Fibroblast of skin of left biceps (primary cell): Measurements from ENCODE around the gene HRG.

Experiments used
- DNase-seq, 2 experiments: peaks; one replicate each; pipeline ENCODE4 v3.0.0-alpha.2; 2013; ENCODE audit warnings: low read depth in 2 of 2

Gene HRG

DNA sequence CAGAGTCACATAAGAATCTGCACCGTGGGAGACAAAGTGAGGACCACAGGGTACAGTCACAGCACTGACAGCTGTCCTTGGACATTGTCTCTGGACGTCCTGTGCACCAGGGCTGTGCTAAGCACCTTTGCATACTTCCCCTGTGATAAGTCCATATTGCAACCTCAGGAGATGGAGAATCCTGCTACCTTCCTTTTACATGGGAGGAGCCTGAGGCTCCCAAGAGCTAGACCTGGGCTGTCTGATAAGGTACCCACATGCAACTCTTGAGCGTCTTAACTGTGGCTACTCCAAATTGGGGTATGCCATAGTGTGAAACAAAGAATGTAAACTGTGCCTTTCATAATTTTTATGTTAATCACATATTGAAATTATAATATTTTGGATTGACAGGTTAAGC lies 28.1 kb upstream of the HRG start:
- DNase-seq, result no peak

DNA sequence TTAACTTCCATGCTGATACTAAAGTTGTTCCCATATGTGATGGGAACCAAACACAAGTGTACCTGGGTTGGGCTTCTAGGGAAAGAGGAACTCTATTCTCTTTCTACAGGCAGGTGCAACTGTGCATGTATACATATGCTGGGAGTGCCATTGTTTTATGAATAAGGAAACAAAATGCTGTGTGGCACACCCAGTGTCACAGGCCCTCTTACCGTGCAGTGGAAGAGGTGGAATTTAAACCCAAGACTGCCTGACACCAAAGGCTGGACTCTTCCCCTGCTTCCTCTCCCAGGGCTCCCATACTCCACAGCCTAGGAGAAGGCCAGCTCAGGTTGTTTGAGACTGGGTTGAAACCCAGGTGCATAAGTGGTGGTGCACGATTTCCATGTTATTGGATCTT lies 27.6 kb upstream of the HRG start:
- DNase-seq, result no peak

DNA sequence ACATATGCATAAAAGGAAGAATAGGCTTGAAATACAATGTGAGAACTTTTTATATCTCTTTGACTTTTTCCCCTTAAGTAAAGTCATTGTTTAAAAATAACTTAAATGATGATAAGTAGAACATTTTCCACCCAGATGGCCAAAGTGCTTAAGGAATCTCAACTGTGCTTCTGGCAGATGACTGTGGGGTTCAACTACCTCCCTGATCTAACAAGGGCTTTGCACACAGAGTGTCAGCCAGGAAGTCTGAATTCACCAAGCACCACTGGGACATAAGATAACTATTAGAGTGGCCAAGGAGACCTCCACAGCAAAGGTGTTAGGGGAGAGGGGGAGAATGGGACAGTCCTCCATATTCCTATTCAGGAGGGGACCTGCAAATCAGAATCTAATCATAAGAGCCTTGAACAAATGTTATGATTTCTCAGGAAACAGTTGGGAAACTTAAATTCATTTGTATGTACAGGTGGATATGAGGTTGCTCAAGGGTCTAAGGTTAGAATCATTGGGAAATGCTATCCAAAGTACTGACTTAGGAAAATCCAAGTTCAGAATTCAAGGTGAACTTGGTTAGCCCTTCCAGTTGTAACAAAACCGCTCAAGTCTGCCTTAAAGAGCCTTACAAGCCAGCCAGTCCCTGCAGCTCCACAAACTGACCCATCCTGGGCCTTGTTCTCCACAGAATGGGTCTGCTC lies 25.9 kb upstream of the HRG start, which contains the start of gene FETUB:
FETUB (plus strand) TSS at position 622 of the 695 bp plus-strand sequence; CDS start at position 684, 62 bp downstream.
- no peak for DNase-seq

DNA sequence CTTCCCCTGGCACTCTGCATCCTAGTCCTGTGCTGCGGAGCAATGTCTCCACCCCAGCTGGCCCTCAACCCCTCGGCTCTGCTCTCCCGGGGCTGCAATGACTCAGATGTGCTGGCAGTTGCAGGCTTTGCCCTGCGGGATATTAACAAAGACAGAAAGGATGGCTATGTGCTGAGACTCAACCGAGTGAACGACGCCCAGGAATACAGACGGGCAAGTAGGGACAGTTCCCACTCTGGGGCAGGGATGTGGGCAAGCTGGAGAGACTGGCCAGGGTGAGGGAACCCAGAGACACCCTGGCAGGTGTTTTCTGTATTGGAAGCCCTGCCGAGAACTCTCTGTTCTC lies 25.4 kb upstream of the HRG start:
- no peak for DNase-seq

DNA sequence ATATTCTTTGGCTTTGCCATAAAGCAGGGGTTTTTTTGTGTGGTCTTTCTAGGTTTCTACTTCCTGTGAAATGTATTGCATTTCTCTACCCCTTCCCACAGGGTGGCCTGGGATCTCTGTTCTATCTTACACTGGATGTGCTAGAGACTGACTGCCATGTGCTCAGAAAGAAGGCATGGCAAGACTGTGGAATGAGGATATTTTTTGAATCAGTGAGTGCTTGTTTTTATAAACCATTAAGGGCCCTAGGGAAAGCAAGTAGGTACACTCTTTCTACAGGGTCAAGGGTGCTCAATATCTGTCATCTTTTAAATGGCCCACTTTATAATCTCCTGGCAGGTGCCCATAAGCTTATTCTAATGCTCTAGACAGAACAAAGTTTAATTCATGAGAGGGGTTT lies 24.9 kb upstream of the HRG start:
- no peak for DNase-seq

DNA sequence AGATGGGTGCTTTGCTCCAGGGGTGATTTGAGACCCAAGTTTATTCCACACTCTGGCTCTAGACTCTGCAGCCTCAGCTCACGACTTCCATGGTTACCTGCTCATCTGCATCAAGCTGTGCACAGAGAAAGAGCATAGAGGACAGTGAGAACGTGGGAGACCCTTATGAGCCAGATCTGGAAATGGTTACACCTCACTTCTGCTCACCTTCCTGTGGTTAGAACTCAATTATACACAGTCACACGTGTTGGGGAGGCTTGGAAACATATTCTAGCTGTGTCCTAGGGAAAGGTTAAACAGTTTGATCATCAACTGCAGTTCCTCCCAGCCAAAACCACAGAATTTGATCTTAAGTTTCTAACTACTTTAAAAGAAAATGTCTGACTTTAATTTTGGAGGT lies 23.8 kb upstream of the HRG start:
- DNase-seq, result no peak

DNA sequence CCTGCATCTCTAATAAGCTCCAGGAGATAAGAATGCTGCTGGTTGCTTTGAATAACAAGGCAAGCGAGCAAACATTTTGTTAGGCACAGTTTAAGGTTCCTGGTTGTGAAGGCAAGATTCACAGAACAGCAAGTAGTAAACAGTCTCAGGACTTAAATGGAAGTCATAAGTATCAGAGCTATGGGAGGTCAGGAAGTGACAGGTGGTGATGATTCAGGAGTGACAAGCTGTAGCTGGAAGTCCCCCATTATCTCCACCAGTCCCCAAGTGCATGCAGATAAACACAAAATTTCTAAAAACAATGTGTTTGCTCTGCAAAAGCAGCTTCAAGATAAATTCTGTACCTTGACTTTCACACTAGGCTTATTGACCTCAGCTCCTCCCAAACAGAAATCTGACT lies 22.3 kb upstream of the HRG start:
- no peak for DNase-seq

DNA sequence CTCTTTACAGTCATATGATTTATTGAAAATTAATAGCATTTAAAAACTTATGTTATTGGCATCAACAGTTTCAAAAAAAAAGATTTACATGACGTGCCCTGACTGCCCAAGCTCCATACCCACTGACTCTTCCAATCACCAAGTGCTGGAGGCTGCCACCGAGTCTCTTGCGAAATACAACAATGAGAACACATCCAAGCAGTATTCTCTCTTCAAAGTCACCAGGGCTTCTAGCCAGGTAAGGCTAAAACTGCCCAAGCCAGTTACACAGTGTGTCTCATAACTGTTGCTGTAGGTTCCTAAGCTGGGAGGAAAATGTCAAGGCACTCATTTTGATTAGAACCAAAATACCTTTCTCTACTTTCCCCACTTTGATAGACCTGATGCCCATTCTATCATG lies 21.1 kb upstream of the HRG start:
- no peak for DNase-seq

DNA sequence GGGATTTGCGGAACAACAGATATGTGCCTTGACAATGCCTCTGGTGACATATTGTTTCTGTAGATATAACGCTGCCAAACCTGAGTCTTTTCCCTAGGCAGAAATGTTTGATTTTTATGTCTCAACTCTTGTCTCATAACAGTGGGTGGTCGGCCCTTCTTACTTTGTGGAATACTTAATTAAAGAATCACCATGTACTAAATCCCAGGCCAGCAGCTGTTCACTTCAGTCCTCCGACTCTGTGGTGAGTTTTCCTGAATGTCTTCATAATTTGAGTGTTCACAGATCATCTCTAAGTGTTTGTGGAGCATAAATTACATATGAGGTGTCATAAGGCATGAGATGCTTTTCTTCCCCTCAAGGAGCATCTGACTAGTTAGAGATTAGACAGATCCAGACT lies 19.7 kb upstream of the HRG start:
- no peak for DNase-seq

DNA sequence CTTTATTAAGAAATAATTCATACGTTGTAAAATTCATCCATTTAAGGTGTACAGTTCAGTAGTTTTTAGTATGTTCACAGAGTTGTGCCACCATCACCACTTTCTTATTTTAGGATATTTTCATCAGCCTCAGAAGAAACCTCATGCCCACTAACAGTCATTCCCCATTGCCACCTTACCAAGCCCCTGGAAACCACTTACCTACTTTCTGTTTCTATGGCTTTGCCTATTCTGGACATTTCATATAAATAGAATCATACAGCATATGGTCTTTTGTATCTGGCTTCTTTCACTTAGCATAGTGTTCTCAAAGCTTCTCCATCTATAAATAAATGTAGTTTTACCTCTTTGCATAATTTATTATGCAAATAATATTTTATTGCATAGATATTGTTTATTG lies 19.0 kb upstream of the HRG start:
- no peak for DNase-seq

DNA sequence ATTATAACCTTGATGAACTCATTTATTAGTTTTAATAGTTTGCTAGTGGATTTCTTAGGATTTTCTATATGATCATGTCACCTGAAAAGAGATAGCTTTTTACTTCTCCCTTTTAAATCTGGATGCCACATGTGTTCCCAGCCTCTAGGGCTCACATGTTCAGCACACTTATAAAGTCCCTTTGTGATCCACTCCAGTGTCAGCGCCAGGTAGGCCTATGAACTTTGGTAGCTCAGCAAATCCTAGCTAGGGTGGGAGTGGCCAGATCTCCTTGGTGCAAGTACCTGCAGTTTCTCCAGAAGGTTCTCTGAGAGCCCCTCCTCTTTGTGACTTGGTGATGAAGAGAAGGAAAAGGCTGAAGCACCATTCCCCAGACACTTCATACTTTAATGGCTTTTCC lies 17.0 kb upstream of the HRG start:
- DNase-seq, result no peak

DNA sequence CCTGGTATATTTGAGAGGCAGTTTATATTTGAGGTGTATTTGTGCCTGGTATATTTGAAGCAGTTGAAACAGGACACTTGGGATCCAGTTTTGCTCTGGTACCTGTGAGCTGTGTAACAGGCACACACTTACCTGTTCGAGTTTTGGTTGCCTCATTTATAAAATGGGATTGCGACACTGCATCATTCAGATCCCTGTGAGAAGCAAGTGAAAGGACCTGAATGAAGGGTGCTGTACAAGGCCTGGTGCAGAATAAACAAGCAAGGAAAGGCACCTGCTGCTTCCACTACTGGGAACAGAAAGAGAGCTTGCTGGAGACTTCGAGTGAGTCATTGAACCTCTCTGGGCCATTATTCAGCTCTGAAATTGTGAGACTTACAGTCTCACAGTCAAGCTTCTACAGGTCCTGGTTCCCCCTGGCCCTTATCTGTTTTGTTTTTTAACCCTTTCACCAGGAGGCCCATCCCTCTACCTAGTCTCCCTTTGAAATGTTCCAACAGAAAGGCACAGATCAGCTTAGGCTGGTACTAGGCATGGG lies 14.1 kb upstream of the HRG start:
- no peak for DNase-seq

DNA sequence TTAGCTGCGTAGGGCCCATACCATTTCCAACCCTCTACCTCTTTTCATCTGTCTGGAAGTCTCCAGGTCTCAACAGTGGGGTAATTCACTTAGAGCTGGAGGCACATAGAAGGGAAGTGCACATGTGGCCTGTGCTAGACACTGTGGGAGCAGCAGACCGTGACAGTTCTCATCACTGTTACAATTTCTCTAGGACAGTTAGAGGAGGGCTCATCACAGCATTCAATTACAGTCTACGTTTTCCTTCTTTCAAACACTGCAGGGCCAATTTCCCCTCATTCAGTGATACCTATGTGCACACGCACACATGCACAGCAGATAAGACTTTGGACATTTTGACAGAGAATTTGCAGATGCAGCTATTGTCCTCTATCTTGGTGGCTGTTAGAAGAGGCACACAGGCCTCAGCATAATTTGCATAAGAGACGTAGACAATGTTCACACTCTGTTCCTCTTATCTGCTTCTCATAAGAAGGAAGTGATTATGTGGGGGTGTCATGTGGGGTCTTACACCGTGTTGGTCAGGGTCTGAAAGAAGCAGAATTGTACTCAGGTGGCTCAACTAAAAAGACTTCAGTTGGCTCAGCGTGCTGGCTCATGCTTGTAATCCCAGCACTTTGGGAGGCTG lies 12.6 kb upstream of the HRG start:
- no peak for DNase-seq

DNA sequence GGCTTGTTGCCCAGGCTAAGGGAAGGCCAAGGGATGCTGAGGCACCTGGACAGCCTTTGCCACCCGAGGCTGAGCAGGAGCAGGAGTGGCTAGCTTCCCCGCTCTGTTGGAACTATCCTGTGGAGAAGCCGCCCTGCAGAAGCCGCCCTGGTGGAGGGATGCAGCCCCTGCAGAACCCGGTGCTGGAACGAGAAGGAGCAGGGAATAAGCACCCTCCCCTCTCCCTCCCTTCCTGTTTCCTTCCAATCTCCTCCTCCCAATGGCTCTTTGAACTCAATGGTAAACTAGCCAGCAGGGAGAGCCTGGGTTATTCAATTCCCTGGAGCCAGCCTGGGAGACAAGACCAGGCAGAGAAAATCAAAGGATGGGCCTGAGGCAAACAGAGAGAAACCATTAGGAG lies 11.8 kb upstream of the HRG start:
- no peak for DNase-seq

DNA sequence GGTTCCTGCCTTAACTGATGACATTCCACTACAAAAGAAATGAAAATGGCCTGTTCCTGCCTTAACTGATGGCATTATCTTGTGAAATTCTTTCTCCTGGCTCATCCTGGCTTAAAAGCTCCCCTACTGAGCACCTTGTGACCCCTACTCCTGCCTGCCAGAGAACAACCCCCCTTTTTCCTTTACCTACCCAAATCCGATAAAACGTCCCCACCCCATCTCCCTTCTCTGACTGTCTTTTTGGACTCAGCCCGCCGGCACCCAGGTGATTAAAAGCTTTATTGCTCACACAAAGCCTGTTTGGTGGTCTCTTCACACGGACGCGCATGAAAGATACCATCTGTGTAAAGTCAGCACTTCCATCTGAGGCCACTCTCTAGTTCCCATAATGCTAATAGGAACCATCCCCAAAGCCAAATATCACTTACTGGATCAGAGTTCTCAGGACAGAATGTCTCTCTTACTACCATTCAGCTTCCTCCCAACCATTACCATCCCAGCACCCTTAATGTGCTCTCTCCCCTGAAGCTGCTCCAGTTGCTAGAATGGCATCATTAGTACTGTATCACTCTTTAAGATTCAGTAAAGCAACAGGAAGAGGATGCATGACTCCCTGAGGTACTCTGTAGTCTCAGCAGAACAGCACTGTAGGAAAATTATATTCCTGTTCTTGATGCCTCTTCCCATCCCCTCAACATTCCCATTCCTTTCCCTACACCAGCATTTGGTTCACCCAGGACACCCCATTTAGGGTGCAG lies 2.3 kb upstream of the HRG start:
- no peak for DNase-seq

DNA sequence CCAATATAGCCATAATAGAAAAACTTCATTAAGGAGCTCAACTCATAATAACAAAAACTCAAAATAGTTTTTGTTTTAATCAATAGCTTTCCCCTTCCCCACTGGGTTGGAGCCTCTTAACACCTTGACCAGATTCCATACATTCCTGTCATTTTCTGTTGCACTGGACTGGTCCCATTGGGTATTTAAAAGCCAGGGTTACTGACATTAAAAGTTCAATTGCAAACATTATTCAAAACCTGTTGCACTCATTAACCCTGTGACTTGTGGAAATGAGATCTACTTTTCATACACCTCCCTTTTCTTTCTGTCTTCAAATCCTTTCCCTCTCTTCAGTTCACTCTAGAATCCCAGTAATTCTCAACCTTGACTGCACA lies 1.7 kb upstream of the HRG start:
- no peak for DNase-seq

DNA sequence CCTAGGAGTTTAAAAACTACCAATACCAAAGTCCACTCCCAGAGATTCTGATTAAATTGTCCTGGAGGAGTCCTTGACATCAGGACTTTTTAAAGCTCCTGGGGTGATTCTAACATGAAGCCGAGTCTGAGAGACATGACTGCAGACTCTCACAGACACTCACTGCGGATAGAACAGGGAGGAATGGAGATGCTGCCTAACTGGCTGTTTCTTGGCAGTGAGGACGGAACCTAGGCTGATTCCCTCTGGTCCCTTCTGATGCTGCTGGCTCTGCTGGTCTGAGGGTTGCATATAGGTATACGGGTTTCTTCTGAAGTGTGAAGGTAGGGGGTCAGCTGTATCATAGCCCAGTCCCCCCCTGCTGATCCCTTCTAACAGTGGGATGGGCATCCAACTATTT lies 1.3 kb upstream of the HRG start:
- DNase-seq, result no peak

DNA sequence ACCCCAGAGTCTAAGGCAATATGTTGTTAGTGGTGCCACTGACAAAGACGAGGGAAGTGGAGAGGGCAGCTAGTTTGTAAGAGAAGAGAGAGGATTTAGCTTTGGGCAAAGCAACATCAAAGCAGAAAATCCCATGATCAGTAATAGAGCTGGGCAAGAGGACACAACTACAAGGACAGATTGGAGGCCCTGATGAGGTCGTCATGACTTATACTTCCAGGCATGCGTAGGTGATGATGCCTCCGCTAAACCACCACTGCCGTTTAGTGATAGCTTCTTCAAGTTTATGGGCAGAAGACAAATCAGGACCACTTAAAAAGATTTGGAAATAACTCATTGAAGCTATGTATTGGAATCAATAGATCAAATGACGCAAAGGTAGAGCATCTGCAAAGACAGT lies 2.6 kb downstream of the HRG start:
- DNase-seq, result no peak

DNA sequence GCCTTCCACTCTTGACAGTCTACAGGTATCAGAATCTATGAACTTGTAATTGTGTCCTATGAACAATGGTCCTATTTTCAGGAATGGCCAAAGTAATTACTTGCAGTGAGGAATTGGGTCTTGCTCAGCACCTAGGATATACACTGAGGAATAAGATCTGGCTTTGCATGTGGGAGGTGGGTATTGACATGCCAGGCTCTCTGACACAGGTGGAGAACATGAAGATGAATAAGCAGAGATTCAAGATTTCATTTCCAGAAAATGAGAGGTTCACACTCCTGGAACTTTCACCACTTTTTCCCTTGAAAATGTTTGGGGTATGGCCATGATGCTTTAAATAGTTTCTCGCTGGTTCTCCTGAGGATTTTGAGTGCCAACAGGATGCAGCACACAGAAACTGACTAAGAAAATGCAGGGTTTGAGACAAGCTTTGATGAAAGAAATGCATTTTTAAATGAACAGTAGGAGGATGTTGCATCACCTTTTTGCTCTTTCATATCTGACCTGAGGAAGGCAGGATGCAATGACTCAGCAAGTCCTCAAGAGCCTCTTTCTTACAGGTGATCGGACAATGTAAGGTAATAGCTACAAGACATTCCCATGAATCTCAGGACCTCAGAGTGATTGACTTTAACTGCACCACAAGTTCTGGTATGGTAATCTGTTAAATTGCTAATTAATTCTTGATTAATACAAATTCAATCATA lies 3.7 kb downstream of the HRG start:
- no peak for DNase-seq

DNA sequence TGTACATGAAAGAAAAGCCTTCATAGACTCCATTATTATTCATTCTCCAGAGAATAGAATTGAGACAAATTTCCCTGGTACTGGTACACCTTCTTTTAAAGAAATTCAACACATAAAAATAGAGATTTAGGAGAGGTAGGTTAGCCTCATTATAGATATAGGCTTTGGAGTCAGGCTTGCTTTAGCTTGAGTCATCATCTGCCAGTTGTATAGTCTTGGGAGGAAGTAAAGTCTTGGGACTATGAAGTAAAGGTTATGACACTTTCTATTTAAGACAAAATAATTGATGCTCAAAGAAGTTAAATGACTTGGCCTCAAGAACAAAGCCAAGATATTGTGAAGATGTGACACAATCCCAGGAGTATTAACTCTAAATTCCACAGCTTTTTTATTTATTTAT lies 4.3 kb downstream of the HRG start:
- DNase-seq, result no peak

DNA sequence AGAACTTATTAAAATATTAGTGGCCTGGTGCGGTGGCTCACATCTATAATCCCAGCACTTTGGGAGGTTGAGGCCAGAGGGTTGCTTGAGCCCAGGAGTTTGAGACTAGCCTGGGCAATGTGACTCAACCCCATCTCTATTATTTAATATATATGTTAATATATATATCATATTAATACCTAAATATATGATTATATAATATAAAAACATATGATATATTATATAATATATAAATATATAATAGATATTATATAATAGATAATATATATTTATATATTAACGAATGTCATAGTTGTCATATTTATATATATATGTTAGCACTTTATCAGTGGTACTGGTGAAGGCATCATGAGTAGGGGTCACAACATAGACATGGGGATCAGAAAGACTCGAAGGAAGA lies 5.2 kb downstream of the HRG start:
- DNase-seq, result no peak

DNA sequence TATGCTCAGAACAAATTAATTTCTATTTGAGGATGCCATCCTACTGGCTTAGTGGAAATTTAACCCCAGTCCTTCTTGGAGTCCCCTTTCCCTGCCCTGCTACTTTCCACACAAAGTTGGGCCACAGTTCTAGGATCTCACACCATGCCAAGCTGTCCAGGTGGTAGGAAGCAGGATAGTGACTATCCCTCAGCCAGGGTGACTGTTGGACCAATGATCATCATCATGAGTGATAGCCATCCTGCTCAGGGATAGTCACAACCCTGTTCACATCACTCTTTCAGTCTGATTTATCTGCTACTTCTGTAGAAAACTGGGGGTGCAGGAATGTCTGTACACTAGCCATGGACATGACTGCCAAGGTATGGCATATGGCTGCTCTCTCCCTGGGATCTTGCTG lies 12.8 kb downstream of the HRG start:
- DNase-seq, result no peak
